Posterior vena cava (tissue), 2 donors: ENCODE results near the gene ASNS. TPM values are rescaled to one million over a fixed set of nuclear protein-coding genes. Genes with fewer than 3 reads are reported as not detected.
"Not testable (repeated sequence)": the region's sequence is repeated elsewhere in the genome, so short reads cannot be mapped to it uniquely, and the experiment has no call there.

Source experiments
- DNase-seq: peaks from one replicate; pipeline ENCODE4 v3.0.0-alpha.2; 2020; ENCODE audit warnings: low spot score
- intact Hi-C, 2 donors: fragments of 100-400 bp; cut with DNase I; formaldehyde crosslinking; loops; one replicate each; pipeline versions ENCODE4 v1.14.1 to v1.14.2; 2022 to 2023
- long read RNA-seq, 2 donors: library from polyadenylated mRNA; unstranded; transcript quantifications; one replicate each; pipeline ENCODE4 v2.0.0, GENCODE V29; 2020 to 2021
- total RNA-seq, 2 donors: library from RNA; stranded (reverse); fragmentation: NEBNext Ultra II Directional; extraction: Animal tissue kit (Norgen Biotek cat#: 25700); gene quantifications; one replicate each; pipeline ENCODE4 v1.2.1, GENCODE V29; 2021
- donor health status: DM: yes; HTN: yes; CAD: no.
- donor health status: DM: yes; HTN: yes; CAD: no.

Gene ASNS, protein sequence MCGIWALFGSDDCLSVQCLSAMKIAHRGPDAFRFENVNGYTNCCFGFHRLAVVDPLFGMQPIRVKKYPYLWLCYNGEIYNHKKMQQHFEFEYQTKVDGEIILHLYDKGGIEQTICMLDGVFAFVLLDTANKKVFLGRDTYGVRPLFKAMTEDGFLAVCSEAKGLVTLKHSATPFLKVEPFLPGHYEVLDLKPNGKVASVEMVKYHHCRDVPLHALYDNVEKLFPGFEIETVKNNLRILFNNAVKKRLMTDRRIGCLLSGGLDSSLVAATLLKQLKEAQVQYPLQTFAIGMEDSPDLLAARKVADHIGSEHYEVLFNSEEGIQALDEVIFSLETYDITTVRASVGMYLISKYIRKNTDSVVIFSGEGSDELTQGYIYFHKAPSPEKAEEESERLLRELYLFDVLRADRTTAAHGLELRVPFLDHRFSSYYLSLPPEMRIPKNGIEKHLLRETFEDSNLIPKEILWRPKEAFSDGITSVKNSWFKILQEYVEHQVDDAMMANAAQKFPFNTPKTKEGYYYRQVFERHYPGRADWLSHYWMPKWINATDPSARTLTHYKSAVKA
- total RNA-seq, result 10 to 100 TPM; 30.7 to 42.5 TPM
- long read RNA-seq, donor 1, transcript ASNS-202 (13 exons, 1,994 nt), result major isoform, 7 of 12 reads
- long read RNA-seq, donor 1, partial matches to known transcripts, result 3 of 12 reads
- long read RNA-seq, donor 1, other reads (novel, unspliced or antisense), result 1 of 12 reads
- long read RNA-seq, donor 2, transcript ASNS-202 (13 exons, 1,994 nt), result major isoform, 44 of 53 reads
- long read RNA-seq, donor 2, partial matches to known transcripts, result 1 of 53 reads
- long read RNA-seq, donor 2, other reads (novel, unspliced or antisense), result 1 of 53 reads

DNA sequence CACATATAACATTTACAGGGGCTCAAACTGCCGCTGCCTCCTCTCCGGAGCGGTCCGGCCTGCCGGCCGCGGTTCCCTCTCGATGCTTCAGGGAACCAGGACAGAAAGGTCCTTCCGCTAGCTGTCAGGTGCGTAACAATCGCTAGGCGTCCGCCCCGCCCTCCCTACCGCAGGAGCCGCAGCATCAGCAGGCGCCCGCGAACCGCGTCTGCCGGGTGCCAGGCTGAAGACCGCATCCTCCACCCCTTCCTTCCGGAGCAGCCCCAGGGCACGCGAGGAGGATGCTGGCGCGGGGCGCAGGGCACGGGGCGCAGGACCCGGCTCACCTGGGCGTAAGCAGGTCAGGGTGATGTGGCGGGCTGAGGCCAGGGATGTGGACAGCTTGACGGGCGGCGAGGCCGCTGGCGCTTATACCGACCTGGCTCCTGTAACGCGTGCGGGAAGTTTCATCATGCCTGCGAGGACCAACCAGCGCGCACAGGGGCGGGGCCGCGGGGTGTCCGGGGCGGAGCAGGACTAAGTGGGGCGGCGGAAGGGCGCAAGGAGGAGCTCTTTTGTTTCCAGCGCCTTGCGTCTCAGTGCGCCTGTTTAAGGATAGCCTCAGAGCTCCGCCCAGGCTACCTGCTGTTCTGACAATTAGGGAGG is at the start of gene ASNS:
Gene ASNS, minus strand, starts transcription at position 384 of the 645 bp plus-strand sequence. CDS start 3,252 bp downstream, outside the sequence.
- peak; percentile 97 for DNase-seq
- intact Hi-C loops, result no loop called here

DNA sequence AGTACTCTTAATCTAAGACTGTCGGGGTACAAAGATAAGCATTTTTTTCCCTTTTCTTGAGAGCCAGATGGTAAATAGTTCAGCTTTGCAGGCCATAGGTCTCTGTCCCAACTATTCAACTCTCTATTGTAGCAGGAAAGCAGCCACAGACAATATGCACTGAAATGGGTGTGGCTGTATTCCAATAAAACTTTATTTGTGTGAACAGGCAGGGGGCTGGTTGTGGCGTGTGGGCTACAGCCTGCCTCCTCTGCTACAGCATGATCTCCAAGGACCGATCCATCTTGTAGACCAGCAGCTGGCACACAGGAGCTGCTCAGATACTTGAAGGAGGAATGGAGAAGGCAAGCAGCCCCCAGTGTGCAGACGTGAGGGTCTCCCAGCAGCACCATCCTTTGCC is 49.0 kb upstream of the ASNS start:
- intact Hi-C loops, DNase-seq: not testable (repeated sequence)

DNA sequence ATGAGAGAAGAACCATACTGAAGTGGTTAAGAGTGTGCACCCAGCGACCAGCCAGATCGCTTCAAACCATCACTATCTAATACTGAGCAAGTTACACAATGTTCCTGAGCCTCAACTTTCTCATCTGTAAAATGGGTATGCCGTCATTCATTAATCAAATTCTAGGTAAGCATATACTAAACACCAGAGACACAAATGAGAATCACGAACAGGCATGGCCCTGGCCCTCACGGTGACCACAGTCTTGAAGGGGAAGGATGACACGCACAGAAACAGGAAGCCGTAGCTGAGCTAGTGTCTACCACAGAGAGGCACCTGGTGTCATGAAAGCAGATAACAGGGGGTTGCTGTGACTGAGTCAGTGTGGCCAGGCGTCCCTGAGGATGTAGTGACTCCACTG is 43.1 kb upstream of the ASNS start:
- DNase-seq, intact Hi-C loops: not testable (repeated sequence)

DNA sequence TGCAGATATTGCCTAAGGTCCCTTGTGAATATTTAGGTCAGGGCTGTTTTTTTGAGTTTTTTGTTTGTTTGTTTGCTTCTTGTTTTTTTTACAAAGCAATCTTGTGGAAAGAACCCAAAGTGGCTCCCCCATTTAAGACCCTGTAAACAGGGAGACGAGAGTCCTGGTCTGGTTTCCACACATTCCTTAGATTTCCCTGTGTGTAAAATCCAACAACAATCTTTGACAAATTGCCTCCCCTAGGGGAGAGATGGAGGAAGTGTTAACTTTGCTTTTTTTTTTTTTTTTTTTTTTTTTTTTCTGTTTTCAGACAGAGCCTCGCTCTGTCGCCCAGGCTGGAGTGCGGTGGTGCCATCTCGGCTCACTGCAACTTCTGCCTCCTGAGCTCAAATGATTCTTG is 40.1 kb upstream of the ASNS start:
- DNase-seq, intact Hi-C loops: not testable (repeated sequence)

DNA sequence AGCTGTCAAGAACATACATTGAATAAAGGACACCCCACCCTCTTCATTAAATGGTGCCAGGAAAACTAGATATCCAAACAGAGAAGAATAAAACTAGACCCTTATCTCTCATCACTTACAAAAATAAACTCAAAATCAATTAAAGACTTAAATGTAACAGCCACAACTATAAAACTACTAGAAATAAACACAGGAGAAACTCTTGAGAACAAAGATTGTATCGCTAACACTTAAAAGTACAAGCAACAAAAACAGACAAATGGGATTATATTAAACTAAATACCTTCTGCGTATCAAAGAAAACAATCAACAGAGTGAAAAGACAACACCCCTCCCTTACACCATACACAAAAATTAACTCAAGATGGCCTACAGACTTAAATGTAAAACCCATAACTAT is 24.7 kb upstream of the ASNS start:
- intact Hi-C loops, DNase-seq: not testable (repeated sequence)

DNA sequence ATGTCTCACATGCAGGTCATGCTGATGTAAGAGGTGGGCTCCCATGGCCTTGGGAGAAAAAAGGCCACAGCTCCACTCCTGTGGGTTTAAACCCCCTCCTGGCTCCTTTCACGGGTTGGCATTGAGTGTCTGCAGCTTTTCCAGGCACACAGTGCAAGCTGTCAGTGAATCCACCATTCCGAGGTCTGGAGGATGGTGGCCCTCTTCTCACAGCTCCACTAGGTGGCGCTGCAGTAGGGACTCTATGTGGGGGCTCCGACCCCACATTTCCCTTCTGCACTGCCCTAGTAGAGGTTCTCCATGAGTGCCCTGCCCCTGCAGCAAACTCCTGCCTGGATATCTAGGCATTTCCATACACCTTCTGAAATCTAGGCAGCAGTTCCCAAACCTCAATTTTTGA is 19.5 kb upstream of the ASNS start:
- intact Hi-C loops, DNase-seq: not testable (repeated sequence)

DNA sequence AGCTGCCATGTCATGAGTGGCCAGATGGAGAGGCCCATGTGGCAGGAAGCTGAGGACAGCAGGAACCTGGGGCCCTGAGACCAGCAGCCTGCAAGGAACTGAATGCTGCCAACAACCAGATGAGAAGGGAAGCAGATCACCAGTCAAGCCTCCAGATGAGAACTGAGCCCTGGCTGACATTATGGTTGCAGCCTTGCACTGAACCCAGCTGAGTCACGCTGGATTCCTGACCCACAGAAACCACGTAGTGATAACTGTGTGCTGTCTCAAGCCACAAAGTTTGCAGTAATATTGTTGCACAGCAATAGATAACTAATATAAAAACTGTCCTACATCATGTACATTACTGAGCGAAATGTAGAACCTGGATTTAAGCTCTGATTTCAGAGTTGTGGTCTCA is 7.3 kb upstream of the ASNS start:
- intact Hi-C loops, DNase-seq: not testable (repeated sequence)

DNA sequence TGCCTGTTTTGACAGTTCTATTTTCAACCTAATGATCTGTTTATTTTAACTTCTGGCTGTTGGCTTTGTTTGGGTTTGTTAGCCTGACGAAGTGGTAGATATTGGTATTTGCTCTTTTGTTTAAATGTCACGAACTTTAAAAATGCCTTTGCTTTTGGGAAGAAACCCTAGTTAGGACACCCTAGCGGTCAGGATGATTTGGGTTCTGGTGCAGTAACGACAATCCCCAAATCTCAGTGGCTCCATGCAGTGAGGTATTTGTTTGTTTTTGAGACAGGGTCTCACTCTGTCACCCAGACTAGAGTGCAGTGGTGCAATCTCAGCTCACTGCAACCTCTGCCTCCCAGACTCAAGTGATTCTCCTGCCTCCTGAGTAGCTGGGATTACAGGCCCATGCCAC is 2.7 kb upstream of the ASNS start:
- intact Hi-C loops, DNase-seq: not testable (repeated sequence)

DNA sequence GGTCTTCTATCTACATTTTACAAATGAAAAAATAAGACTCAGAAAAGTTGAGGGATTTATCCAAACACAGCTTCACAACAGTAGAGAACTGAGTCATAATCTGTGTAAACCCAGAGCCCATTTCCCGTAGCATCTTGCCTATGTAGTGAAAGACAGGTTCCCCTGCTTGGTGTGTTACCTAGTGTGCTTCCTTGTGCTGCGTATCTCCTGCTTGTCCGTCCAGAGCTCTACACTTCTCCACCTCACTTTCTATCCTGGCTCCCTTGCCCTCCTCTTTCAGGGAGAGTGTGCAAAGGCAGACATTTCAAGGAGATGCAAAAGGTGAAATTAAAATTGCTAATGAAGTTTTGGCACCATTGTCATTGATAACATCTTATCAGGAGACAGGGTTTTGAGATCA is 1.4 kb upstream of the ASNS start:
- no peak for DNase-seq
- intact Hi-C loops, result no loop called here

DNA sequence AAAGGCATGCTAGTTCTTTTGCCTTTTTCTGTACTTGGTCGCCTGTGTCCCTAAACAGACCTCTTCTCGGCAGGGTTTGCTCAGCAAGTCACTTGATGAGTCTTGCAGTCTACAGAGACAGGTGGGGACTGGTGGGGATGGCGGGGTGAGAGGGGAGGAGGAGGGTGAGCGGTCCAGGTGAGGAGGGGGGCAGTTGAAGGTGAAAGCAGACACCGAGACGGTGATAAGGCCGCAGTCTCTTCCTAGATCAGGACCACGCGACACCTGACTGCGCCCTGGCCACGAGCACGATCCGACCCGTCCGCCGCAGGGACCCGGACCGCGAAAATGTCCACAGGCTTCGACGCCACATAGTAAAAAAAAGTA is 566 bp downstream of the ASNS start:
- DNase-seq, result no peak
- intact Hi-C loops, result no loop called here

DNA sequence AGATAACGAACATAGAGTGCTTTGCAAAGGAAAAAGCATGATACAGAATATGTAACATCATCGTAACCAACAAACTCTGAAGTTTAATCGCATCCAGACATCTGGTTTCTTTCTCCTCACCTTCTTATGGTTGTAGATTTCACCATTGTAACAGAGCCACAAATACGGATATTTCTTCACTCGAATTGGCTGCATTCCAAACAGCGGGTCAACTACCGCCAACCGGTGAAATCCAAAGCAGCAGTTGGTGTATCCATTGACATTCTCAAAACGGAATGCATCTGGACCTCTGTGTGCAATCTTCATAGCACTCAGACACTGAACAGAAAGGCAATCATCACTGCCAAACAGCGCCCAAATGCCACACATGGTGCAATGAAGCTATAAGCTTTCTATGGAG is 3.4 kb downstream of the ASNS start:
- no peak for DNase-seq
- intact Hi-C loops, result no loop called here

DNA sequence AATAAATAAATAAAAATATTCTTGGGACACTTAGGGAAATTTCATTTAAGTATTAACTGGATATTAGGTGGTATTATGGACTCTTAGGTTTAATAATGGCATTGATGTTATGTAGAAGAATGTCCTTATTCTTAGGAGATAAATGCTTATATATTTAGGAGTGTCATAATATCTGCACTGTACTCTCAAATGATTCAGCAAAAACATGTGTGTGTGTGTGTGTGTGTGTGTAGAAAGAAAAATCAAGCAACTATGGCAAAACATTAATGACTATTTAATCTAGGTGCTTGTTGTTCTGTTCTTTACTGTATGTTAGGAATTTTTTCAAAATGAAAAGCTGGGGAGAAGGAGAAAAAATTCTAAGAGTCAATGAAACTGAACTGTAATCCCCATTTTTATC is 3.9 kb downstream of the ASNS start:
- intact Hi-C loops, result no loop called here
- DNase-seq, result no peak

DNA sequence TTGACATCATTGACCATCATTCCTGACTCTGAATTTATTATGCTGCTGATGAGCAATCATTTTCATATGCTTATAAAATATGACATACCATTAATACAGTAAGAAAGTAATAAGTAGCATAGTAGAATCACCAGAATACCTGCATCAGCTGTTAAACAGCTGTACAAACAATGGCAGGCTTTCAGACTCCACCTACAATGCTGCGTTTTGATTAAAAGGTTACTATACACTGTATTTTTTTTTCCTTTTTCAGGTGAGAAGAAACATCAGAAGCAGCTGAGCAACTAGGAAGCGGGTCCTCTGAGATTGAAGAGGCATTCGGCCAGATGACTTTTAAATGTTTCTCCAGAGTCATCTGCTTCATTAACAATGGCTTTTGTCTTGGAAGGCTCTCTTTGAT is 7.1 kb downstream of the ASNS start:
- DNase-seq, result no peak
- intact Hi-C loops, result no loop called here

DNA sequence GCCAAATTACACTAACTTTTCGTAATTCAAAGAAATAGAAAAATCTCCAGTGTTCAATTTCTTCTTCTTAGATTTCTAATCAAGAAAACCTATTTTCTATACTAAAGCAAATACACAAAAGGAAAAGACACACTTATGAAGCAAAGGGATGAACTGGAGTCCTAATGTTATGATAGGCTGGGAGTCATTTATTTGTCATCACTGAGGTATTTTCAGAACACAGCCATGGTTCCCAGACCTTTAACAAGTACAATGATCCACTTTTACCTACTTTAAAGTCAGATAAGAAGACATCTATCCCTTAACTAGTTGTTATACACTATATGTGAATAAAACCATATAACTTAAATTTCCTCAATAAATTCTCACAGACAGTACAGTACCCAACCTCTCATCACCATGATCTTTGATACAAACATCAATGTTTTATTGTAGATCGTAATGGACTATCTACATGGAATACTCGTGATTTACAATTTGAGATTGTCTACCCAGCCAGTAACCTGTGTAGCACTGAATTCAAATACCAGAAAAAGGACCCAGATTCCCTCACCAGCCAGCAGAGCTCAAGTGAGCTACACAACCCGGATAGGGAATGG is 12.5 kb downstream of the ASNS start:
- DNase-seq, result no peak
- intact Hi-C loops, result no loop called here

DNA sequence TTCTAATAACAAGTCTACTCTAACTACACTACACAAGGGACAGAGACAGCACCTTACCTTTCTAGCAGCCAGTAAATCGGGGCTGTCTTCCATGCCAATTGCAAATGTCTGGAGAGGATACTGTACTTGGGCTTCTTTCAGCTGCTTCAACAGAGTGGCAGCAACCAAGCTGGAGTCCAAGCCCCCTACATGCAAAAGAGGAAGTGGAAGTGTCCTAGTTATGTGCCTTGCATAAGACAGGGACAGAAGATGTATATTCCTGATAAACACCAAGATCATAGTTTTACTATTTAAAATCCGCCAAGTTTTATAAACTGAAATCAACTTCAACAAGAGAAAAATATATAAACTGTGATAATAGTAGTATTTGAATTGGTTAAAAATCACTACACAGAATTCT is 14.0 kb downstream of the ASNS start:
- no peak for DNase-seq
- intact Hi-C loops, result no loop called here

DNA sequence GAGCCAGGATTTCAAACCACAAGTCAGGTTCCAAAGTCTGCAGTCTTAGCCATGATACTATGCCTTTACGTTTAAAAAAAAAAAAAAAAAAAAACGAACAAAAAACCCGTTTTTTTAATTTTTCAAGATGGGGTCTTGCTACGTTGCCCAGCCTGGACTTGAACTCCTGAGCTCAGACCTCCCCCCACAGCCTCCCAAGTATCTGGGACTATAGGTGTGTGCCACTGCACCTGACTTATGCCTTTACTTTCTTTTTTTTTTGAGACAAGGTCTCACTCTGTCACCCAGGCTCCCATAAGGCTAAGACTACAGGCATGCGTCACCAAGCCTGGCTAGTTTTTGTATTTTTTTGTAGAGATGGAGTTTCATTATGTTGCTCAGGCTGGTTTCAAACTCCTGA is 14.7 kb downstream of the ASNS start:
- intact Hi-C loops, result no loop called here
- DNase-seq, result no peak

DNA sequence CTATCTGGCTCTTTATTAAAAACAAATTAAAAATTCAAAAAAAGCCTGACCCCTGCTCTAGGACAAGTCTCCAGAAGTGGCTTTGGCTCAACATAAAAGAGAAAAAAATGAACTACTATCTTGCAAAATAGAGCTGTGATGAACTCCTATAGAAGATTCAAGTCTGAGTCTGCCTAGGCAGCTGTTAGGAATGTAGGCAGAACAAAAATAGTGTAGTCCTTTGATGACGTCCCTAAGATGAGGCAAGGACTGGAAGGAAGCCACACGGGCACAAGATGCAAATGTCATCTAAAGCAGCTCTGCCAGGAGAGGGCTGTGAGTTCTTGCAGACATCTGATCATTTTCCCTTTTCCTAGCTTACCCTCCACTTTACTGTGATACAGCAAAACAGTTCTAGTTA is 20.5 kb downstream of the ASNS start:
- intact Hi-C loops, result no loop called here
- no peak for DNase-seq

DNA sequence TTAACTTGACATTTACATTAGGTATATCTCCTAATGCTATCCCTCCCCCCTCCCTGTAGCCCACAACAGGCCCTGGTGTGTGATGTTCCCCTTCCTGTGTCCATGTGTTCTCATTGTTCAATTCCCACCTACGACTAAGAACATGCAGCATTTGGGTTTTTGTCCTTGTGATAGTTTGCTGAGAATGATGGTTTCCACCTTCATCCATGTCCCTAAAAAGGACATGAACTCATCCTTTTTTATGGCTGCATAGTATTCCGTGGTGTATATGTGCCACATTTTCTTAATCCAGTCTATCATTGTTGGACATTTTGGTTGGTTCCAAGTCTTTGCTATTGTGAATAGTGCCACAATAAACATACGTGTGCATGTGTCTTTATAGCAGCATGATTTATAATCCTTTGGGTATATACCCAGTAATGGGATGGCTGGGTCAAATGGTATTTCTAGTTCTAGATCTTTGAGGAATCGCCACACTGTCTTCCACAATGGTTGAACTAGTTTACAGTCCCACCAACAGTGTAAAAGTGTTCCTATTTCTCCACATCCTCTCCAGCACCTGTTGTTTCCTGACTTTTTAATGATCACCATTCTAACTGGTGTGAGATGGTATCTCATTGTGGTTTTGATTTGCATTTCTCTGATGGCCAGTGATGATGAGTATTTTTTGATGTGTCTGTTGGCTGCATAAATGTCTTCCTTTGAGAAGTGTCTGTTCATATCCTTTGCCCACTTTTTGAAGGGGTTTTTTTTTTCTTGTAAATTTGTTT is 21.8 kb downstream of the ASNS start:
- intact Hi-C loops, DNase-seq: not testable (repeated sequence)

DNA sequence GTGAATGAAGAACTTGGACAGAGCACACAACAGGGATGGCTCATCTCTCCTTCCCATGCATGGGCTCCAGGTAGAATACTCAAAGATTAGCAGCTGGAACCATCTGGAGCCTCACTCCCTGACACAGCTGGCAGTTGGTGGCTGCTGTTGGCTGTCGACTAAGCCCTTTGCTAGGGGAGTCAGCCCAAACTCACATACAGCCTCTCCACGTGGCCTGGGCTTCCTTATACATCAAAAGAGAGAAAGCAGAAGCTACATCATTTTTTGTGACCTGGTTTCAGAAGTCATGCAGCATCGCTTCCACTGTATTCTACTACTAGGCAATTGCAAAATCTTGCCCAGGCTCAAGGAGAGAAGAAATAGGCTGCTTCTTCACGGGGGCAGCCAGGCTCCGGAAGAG is 24.4 kb downstream of the ASNS start:
- intact Hi-C loops, result no loop called here
- DNase-seq, result no peak
